Smooth muscle cell (in vitro differentiated cells): Measurements from ENCODE around the gene EI24. TPM values are rescaled to one million over a fixed set of nuclear protein-coding genes. Genes with fewer than 3 reads are reported as not detected.

ENCODE experiments used
- DNase-seq: peaks from one replicate; lab custom pipeline; 2025; ENCODE audit not compliant: unreplicated experiment; lab: John Stamatoyannopoulos, UW
- H2AFZ ChIP-seq: fragments of 200-600 bp; sonication (generic); 2 replicates; pipeline ENCODE4 v1.6.0; 2016; ENCODE audit warnings: antibody characterized with exemption, low read depth, mild to moderate bottlenecking
- H3F3A ChIP-seq: fragments of 200-600 bp; sonication (generic); 2 replicates; pipeline ENCODE4 v1.6.0; 2017; ENCODE audit warnings: antibody characterized with exemption, low read depth
- H3K27ac ChIP-seq: fragments of 200-600 bp; sonication (generic); 2 replicates; pipeline ENCODE4 v1.5.1; 2016; ENCODE audit warnings: low read depth, mild to moderate bottlenecking
- H3K27me3 ChIP-seq: fragments of 200-600 bp; sonication (generic); 2 replicates; pipeline ENCODE4 v1.6.1; 2016; ENCODE audit warnings: low read depth, mild to moderate bottlenecking
- H3K36me3 ChIP-seq: fragments of 200-600 bp; sonication (generic); 2 replicates; pipeline ENCODE4 v1.5.1; 2016; ENCODE audit warnings: low read depth
- H3K4me1 ChIP-seq: fragments of 200-600 bp; sonication (generic); 2 replicates; pipeline ENCODE4 v1.5.1; 2016; ENCODE audit warnings: low read depth
- H3K4me2 ChIP-seq: fragments of 200-600 bp; sonication (generic); 2 replicates; pipeline ENCODE4 v1.6.0; 2016; ENCODE audit warnings: mild to moderate bottlenecking
- H3K4me3 ChIP-seq: fragments of 200-600 bp; sonication (generic); 2 replicates; pipeline ENCODE4 v1.5.1; 2016; ENCODE audit warnings: mild to moderate bottlenecking
- H3K79me2 ChIP-seq: fragments of 200-600 bp; sonication (generic); 2 replicates; pipeline ENCODE4 v1.6.0; 2016; ENCODE audit warnings: low read depth, mild to moderate bottlenecking
- H3K9ac ChIP-seq: fragments of 200-600 bp; sonication (generic); 2 replicates; pipeline ENCODE4 v1.6.0; 2016; ENCODE audit warnings: low read depth
- H3K9me3 ChIP-seq: fragments of 200-600 bp; sonication (generic); replicated peaks from 2 replicates; pipeline ENCODE4 v1.5.1; 2016; ENCODE audit warnings: low read depth
- H4K20me1 ChIP-seq: fragments of 200-600 bp; sonication (generic); 2 replicates; pipeline ENCODE4 v1.6.0; 2016; ENCODE audit warnings: low read depth
- CTCF ChIP-seq: fragments of 200-600 bp; sonication (generic); IDR thresholded peaks from 2 replicates; pipeline ENCODE4 v1.5.1; 2017; ENCODE audit warnings: borderline replicate concordance, mild to moderate bottlenecking, antibody characterized with exemption; ENCODE audit not compliant: insufficient read depth, poor library complexity, severe bottlenecking
- WGBS: methylation state at CpG from one replicate; pipeline ENCODE4 v1.1.7; 2016; ENCODE audit warnings: low lambda C conversion rate; 5-methylcytosine and 5-hydroxymethylcytosine counted together
- polyA plus RNA-seq: library from polyadenylated mRNA; unstranded; fragments of >200 nt; fragmentation: Nextera tagmentation; extraction: Ambion mirVana; gene quantifications from 2 replicates; pipeline ENCODE4 v1.2.1, GENCODE V29; 2016
- total RNA-seq: library from RNA; depleted of rRNA; stranded (reverse); fragments of >200 nt; gene quantifications from 2 replicates; pipeline ENCODE4 v1.2.3, GENCODE V29; 2014

Gene EI24
- total and polyA plus RNA-seq, 2 experiments from 2014 or later: 130 to 154 TPM

DNA sequence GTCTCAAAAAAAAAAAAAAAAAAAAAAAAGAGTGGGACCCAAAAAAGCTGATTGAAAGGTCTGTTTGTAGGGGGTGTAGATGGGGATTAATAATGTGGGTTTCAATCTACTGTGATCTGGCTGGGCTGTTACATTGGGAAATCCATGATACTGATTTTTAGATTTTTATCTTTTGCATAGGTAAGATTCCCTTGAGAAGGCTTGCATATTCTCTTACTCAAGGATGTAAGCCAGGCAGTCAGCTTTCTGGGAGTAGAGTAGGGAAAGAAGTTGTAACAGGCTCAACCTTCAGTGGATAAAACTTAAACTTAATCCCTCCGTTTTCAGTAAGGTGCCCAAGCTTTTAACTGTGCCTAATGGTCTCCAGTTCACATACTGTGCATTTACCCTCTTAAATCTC lies 53.8 kb downstream of the EI24 start:
- no peak for TF ChIP-seq CTCF
- Histone ChIP-seq H3F3A (peaks cover 21% of the 10 kb centered on the region), H3K9me3 (no peaks in the 10 kb centered on the region), H3K36me3 (peaks cover 22% of the 10 kb centered on the region), H3K79me2 (peaks cover 11% of the 10 kb centered on the region), H3K4me1 (peaks cover 14% of the 10 kb centered on the region), H3K27me3 (no peaks in the 10 kb centered on the region), H2AFZ (no peak overlapping the region), H4K20me1 (no peaks in the 10 kb centered on the region), H3K4me2 (no peak overlapping the region), H3K27ac (peak overlapping the region; percentile 82), H3K4me3 (no peak overlapping the region), H3K9ac (no peak overlapping the region)
- DNase-seq: no peak
- WGBS: 90% methylated on average over 1 of the region's 1 CpG

GRCh38 chr11:125624756-125625213 lies 55.5 kb downstream of the EI24 start, which contains the start of gene CHEK1:
TSS of gene CHEK1 (plus strand) at chr11:125625163. CDS start at chr11:125626769, 1,606 bp downstream.
- no peak for DNase-seq
- peaks cover 8% of the 10 kb centered on the region for H3K36me3 ChIP-seq
- H3K9ac ChIP-seq: peak within 1 kb of the TSS; percentile 81
- H4K20me1 ChIP-seq: no peaks in the 10 kb centered on the region
- H3K27ac ChIP-seq: peak within 1 kb of the TSS; percentile 82
- 85% methylated on average over 9 of the region's 9 CpGs for WGBS
- no peaks in the 10 kb centered on the region for H3K27me3 ChIP-seq
- peaks cover 20% of the 10 kb centered on the region for H3F3A ChIP-seq
- H3K9me3 ChIP-seq: no peaks in the 10 kb centered on the region
- peak within 1 kb of the TSS; percentile 93 for H2AFZ ChIP-seq
- H3K4me3 ChIP-seq: peak within 1 kb of the TSS; percentile 65
- H3K79me2 ChIP-seq: peaks cover 12% of the 10 kb centered on the region
- no peak for TF ChIP-seq CTCF
- H3K4me1 ChIP-seq: peaks cover 14% of the 10 kb centered on the region
- peak within 1 kb of the TSS; percentile 93 for H3K4me2 ChIP-seq

DNA sequence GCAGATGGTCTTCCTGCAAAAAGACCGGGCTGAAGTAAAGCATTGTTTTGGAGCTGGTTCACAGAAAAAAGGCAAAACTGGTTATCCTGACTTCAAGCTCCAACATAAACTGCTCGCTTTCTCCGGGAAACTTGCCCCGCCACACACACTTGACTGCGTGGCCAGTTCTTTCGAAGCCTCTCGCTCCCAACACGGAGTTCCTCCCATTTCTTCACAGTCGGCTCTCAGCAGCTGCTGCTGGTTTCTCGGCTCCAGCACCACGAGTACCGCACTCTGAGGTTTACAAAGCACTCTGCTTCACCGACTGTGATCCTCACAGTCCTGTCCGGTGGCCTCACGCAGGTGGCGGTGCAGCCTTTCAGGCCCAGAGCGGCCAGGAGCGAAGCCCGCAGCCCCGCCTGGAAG lies 56.0 kb downstream of the EI24 start:
- no peak for TF ChIP-seq CTCF
- Histone ChIP-seq H3K4me2 (peak overlapping the region; percentile 93), H3K79me2 (peaks cover 12% of the 10 kb centered on the region), H3F3A (peaks cover 16% of the 10 kb centered on the region), H2AFZ (peak overlapping the region; percentile 77), H3K27ac (peak overlapping the region; percentile 82), H3K36me3 (peaks cover 5% of the 10 kb centered on the region), H3K4me3 (peak overlapping the region; percentile 65), H3K27me3 (no peaks in the 10 kb centered on the region), H3K4me1 (peaks cover 14% of the 10 kb centered on the region), H4K20me1 (no peaks in the 10 kb centered on the region), H3K9me3 (no peaks in the 10 kb centered on the region), H3K9ac (peak overlapping the region; percentile 81)
- DNase-seq: no peak
- WGBS: 5% methylated on average over 20 of the region's 20 CpGs
